ENCODE measurements around the gene ADH1B.
"Not testable (repeated sequence)": the region's sequence is repeated elsewhere in the genome, so short reads cannot be mapped to it uniquely, and the experiment has no call there.

ADH1B gene

GRCh38 chr4:99321241-99322191 lies at the start of gene ADH1B:
ADH1B (minus strand) TSS chr4:99321401; CDS start chr4:99321331, 70 bp downstream.
- DNase-seq (ENCODE audit: low read depth), result no peak

DNA sequence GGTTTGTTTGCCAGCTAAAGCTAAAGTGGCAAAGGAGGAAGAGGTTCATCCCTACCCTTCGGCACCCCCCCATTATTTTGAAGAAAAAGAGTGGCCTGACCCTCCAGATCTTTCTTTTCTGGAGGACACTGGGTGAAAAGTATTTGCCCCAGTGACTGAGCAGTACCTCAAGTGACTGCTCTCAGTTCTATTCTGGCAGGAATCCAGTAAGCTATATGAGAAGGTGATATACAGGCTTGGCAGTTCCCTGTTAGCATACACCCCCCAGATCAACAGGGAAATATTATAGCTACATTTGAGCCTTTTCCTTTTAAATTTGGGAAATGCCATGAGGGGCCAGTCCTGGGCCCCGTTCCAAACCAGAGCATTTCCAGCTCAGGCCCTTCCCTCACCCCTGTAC lies 46.6 kb upstream of the ADH1B start:
- not testable (repeated sequence) for DNase-seq (ENCODE audit: low read depth)

- DNase-seq (ENCODE audit: low read depth), result no peak
These were observed 45.3 kb upstream of the ADH1B start for GRCh38 chr4:99366491-99366890.

- no peak for DNase-seq (ENCODE audit: low read depth)
These were observed 41.6 kb upstream of the ADH1B start for GRCh38 chr4:99362768-99363167.

DNA sequence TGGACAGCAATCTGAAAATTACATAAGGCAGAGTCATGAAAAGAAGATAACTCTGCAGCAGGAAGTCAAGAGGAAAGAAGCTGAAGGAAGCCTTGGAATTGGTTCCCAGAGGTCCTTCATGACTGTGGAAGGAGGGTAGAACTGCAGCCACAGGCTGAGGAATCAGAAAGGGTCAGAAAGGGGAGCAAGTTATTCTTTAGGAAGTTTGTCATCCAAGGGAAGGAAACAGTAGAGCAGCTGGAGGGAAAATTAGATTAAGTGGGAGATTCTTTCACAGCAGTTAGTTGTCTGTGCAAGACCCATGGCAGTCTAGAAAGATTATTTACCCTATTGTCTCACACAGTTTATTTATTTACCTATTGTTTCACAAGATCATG lies 40.7 kb upstream of the ADH1B start:
- DNase-seq (ENCODE audit: low read depth), result no peak

GRCh38 chr4:99361268-99361898 lies 40.2 kb upstream of the ADH1B start:
- no peak for DNase-seq (ENCODE audit: low read depth)

DNA sequence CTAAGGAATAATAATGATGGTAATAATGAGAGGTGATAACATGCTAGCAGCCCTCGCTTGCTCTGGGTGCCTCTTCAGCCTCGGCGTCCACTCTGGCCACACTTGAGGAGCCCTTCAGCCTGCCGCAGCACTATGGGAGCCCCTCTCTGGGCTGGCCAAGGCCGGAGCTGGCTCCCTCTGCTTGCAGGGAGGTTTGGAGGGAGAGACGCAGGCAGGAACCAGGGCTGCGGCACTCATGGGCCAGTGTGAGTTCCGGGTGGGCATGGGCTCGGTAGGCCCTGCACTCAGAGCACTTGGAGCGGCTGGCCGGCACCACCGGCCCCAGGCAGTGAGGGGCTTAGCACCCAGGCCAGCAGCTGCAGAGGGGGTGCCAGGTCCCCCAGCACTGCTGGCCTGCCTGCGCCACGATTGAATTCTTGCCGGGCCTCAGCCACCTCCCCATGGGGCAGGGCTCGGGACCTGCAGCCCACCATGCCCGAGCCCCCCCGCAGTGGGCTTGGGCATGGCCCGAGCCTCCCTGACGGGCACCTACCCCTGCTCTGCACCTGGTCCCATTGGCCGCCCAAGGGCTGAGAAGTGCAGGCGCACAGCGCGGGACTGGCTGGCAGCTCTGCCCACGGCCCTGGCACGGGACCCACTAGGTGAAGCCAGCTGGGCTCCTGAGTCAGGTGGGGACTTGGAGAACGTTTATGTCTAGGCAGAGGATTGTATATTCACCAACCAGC lies 38.4 kb upstream of the ADH1B start:
- DNase-seq (ENCODE audit: low read depth), result no peak

DNA sequence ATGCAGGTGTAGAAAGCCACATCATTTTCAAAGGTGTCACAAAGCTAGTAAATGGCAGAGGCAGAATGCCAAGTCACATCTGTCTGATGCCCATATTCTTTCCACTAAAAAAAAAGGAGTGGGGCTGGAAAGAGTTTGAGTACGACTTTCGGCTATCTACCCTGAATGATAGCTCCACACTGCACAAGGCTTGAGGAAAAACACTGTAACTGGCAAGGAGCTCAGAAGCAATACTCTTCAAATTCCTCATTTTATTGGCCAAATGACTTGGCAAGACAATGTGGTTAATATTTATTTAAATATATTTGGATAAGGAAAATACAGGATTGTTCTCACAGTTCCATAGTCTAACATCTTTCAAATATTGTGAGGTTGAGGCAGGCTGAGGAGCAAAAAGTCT lies 36.7 kb upstream of the ADH1B start:
- DNase-seq (ENCODE audit: low read depth), result no peak

- no peak for DNase-seq (ENCODE audit: low read depth)
These were observed 35.8 kb upstream of the ADH1B start for GRCh38 chr4:99356992-99357391.

DNA sequence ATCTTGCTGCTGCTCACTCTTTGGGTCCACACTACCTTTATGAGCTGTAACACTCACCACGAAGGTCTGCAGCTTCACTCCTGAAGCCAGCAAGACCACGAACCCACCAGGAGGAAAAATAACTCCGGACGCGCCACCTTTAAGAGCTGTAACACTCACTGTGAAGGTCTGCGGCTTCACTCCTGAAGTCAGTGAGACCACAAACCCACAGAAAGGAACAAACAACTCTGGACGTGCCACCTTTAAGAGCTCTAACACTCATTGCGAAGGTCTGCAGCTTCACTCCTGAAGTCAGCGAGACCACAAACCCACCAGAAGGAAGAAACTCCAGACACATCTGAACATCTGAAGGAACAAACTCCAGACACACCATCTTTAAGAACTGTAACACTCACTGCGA lies 34.9 kb upstream of the ADH1B start:
- DNase-seq (ENCODE audit: low read depth), result not testable (repeated sequence)

DNA sequence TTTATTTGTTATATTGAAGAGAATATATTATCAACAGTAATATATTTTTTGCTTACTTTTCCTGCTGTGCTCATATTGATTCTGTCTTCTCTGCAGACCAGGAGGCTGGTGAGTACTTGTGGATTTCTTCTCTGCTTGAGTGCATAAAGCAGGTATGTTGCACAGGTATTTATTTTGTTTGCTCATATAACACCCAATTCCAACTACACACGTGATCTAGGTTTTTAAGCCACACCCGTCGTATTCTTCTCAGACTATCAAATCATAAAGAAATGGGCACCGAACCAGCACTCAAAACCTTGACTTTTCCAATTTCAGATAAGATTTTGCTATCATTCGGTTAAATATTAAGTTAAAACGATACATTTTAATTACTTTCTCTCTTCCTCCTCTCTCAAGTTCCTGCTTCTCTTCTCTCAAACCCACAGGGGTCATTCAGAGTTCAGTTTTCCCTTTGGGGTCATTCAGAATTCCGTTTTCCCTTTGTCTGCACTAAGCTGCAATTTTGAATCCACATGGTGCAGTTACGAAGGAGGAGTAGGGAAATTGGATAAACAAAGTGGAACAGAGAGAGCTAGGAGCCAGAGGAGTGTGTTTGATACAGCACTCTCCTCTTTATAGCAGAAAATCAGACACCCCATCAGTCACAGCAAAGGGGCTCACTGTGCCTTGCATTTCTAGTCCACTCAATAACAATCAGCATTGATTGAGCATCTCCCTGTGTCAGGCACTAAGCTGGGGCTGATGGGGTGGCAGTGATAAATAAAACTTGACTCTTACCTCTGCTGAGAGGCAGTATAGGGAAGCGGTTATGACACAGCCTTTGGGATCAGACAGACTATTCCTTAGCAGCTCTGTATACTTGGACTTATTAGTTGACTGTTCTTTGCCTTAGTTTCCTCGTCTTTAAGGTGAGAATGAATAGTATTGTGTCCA lies 31.7 kb upstream of the ADH1B start, which contains the start of gene ADH1C:
TSS of gene ADH1C (minus strand) at position 145 of the 936 bp plus-strand sequence. CDS start at position 74, 71 bp downstream.
- no peak for DNase-seq (ENCODE audit: low read depth)

- no peak for DNase-seq (ENCODE audit: low read depth)
These were observed 30.3 kb upstream of the ADH1B start for GRCh38 chr4:99351487-99351886.

DNA sequence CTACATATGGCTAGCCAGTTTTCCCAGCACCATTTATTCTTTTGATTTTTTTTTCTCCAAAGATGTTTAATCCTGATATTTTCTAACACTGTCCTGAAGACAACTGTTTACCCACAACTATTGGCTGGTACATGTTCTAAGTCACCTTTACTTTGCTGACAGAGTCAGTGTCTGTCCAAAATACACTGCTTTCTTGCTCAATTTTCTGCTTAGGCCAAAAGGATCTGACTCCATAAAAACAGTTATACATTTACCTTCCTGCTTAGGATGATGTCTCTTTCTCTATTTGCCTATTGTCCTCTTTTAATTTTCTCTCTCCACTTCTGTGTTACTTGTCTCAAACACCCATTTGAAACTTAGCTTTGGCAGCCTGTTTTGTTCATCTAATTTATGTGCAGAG lies 28.1 kb upstream of the ADH1B start:
- no peak for DNase-seq (ENCODE audit: low read depth)

DNA sequence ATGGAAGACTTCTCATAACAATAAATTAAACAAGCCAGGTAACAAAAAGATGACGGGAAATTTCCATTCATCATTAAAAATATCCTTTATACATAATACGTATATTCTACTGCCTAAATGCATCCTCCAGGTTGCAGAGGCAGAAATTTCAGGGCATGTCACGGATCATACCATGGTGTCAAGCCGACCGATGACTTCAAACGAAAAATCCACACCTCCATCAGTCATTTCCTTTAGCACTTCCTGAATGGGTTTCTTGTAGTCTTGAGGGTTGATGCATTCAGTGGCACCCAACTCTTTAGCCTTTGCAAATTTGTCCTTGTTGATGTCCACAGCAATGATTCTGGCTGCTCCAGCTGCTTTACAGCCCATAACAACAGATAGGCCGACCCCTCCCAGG lies 21.4 kb upstream of the ADH1B start:
- not testable (repeated sequence) for DNase-seq (ENCODE audit: low read depth)

DNA sequence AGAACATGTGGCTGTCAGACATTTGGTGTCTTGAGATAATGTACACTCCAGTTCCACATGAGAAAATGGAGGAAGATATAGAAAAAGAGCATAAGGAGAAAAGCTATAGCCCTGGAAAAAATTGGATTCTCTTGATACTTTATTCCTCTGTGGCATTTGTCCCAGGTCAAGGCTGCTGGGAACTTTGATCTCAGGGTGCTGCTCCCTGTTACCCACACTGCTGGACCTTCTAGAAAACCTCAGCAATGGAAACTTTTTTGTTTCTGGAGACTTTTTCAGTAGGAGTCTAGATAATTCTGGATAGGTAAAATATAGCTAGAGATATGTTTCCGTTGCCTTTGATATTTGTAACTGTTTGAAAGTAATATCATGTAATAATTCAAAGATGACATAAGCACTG lies 20.2 kb upstream of the ADH1B start:
- DNase-seq (ENCODE audit: low read depth), result no peak

- DNase-seq (ENCODE audit: low read depth), result no peak
These were observed 18.0 kb upstream of the ADH1B start for GRCh38 chr4:99339172-99339571.

GRCh38 chr4:99336553-99336952 lies 15.4 kb upstream of the ADH1B start:
- DNase-seq (ENCODE audit: low read depth), result no peak

- no peak for DNase-seq (ENCODE audit: low read depth)
These were observed 13.7 kb upstream of the ADH1B start for GRCh38 chr4:99334880-99335279.

- DNase-seq (ENCODE audit: low read depth), result no peak
These were observed 9.4 kb upstream of the ADH1B start for GRCh38 chr4:99330648-99331047.

DNA sequence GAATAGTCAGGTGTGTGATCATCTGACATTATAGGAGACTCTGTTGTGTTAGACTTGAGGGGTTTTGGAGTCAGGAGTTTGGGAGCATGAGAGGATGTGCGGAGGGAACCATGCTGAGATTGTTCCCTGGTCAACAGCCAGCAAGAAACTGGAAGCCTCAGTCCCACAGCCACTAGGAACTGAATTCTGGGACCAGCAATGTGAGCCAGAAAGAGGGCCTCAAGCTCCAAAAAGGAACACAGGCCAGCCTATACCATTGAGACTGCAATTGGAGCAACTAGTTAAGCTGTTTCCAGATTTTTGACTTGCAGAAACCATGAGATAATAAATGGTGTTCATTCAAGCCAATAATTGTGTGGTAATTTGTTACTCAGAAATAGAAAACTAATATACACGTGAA lies 8.7 kb upstream of the ADH1B start:
- DNase-seq (ENCODE audit: low read depth), result no peak

- DNase-seq (ENCODE audit: low read depth), result no peak
These were observed 3.8 kb upstream of the ADH1B start for GRCh38 chr4:99324979-99325378.

GRCh38 chr4:99324361-99324760 lies 3.2 kb upstream of the ADH1B start:
- no peak for DNase-seq (ENCODE audit: low read depth)
